ENCODE measurements around the gene AFF1.

DNA sequence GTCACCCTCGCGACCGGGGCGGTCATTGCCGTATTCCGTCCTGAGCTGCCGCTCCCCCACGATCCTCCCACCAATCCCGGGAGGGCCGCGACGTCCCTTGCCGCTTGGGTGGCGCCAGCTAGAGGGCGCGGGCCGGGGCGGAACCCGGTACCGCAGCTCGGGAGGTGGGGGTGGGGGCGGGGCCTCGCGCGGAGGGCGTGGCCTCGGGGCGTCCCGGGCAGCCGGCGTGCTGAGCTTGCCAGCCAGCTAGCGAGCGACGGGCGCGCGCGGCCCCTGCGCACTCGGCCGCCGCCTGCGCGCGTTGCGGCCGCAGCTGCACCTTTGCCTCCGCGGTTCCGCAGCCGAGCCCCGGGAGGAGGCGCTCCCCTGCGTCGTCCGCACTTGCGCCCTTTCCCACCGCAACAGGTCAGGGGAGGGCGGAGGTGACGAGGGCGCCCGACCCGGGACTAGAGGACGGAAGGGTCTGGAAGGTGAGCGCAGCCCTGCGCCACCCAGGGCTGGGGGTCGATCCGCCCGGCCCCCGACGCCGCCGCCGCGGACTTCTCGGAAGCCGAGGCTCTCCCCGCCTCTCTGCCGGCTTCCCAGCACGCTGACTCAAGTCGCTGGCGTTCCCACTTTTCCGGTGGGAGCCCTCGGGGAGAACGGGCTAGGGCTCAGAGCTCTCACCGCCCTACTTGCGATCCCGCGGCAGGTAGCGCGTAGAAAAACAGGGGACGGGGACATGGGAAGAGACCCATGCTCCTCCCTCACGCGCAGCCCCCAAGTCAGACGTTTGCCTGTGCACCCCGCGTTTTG, at the start of gene AFF1:
- TF ChIP-seq EZH2 (IDR thresholded peaks at IDR 0.05; ENCODE audit: borderline replicate concordance) (no peak), CTCF (IDR thresholded peaks at IDR 0.05; ENCODE audit: poor library complexity) (peak; percentile 41), EZH2phosphoT487 (IDR thresholded peaks at IDR 0.05; ENCODE audit: low read depth, severe bottlenecking, unreplicated experiment) (no peak)
